ENCODE measurements around the gene TNKS1BP1. TPM values are rescaled to one million over a fixed set of nuclear protein-coding genes. Genes with fewer than 3 reads are reported as not detected.

TNKS1BP1 gene
- total RNA-seq, 2 experiments from 2014 or later: 12.9 to 13.2 TPM

- Histone ChIP-seq H3K36me3 (ENCODE audit: insufficient read depth, low read length) (peaks cover 6% of the 10 kb centered on the region), H3K4me3 (ENCODE audit: low read length) (no peak overlapping the region), H3K4me1 (ENCODE audit: insufficient read depth, low read length) (no peaks in the 10 kb centered on the region), H3K9me3 (ENCODE audit: control insufficient read depth in 1 of 2, insufficient read depth in 1 of 2, low read length in 2 of 2) (peaks cover 0 to 20% of the 10 kb centered on the region in 2 experiments), H3K27ac (ENCODE audit: low read depth in 1 of 2, low read length in 2 of 2) (no peak overlapping the region), H3K27me3 (ENCODE audit: control insufficient read depth in 1 of 2, insufficient read depth in 2 of 2, low read length in 2 of 2) (no peaks in the 10 kb centered on the region)
- TF ChIP-seq CTCF (IDR thresholded peaks at IDR 0.05): no peak
- DNase-seq (no peak), ATAC-seq (ENCODE audit: poor library complexity) (no peak)
- no peak overlapping the region for H3K27ac Mint-ChIP-seq
- ChIA-PET CTCF (no interaction called here), POLR2A (no interaction called here)
- peaks cover 31% of the 10 kb centered on the region for H3K36me3 Mint-ChIP-seq (ENCODE audit: low read depth)
- no peak overlapping the region for H3K4me3 Mint-ChIP-seq
- no peaks in the 10 kb centered on the region for H3K4me1 Mint-ChIP-seq (ENCODE audit: low read depth)
- intact Hi-C loops (cut with DNase I, micrococcal nuclease): no loop called here
- H3K27me3 Mint-ChIP-seq: no peaks in the 10 kb centered on the region
- H3K9me3 Mint-ChIP-seq: no peaks in the 10 kb centered on the region
Measured at GRCh38 chr11:57305523-57305922, 19.2 kb downstream of the TNKS1BP1 start.

- no peak for DNase-seq
- H3K36me3 ChIP-seq (ENCODE audit: insufficient read depth, low read length): peaks cover 16% of the 10 kb centered on the region
- no peaks in the 10 kb centered on the region for H3K27me3 ChIP-seq (ENCODE audit: control insufficient read depth in 1 of 2, insufficient read depth in 2 of 2, low read length in 2 of 2)
- TF ChIP-seq CTCF (IDR thresholded peaks at IDR 0.05): no peak
- H3K9me3 ChIP-seq (ENCODE audit: control insufficient read depth in 1 of 2, insufficient read depth in 1 of 2, low read length in 2 of 2): peaks cover 5 to 34% of the 10 kb centered on the region in 2 experiments
- no peak for ATAC-seq (ENCODE audit: poor library complexity)
- Mint-ChIP-seq H3K9me3 (no peaks in the 10 kb centered on the region), H3K27ac (no peak overlapping the region), H3K36me3 (ENCODE audit: low read depth) (peaks cover 43% of the 10 kb centered on the region), H3K27me3 (no peaks in the 10 kb centered on the region), H3K4me1 (ENCODE audit: low read depth) (no peaks in the 10 kb centered on the region), H3K4me3 (no peak overlapping the region)
- intact Hi-C loops (cut with DNase I, micrococcal nuclease): no loop called here
- no peak overlapping the region for H3K27ac ChIP-seq (ENCODE audit: low read depth in 1 of 2, low read length in 2 of 2)
- ChIA-PET CTCF (interaction anchor here (0.6 kb wide), 1 partner anchor 33 kb away, joined by 3 read pairs; no protein-coding TSS in a partner anchor), POLR2A (no interaction called here)
- H3K4me3 ChIP-seq (ENCODE audit: low read length): no peak overlapping the region
- no peaks in the 10 kb centered on the region for H3K4me1 ChIP-seq (ENCODE audit: insufficient read depth, low read length)
Measured at GRCh38 chr11:57303990-57304579, 20.7 kb downstream of the TNKS1BP1 start.

GRCh38 chr11:57303280-57303989 is 21.3 kb downstream of the TNKS1BP1 start:
- H3K9me3 Mint-ChIP-seq: no peaks in the 10 kb centered on the region
- POLR2A ChIA-PET: no interaction called here
- H3K27ac ChIP-seq (ENCODE audit: low read depth in 1 of 2, low read length in 2 of 2): no peak overlapping the region
- H3K9me3 ChIP-seq (ENCODE audit: control insufficient read depth in 1 of 2, insufficient read depth in 1 of 2, low read length in 2 of 2): peaks cover 9 to 36% of the 10 kb centered on the region in 2 experiments
- DNase-seq: no peak
- intact Hi-C loops (cut with DNase I, micrococcal nuclease): no loop called here
- no peak overlapping the region for H3K4me3 ChIP-seq (ENCODE audit: low read length)
- no peaks in the 10 kb centered on the region for H3K27me3 Mint-ChIP-seq
- no peaks in the 10 kb centered on the region for H3K4me1 Mint-ChIP-seq (ENCODE audit: low read depth)
- H3K36me3 Mint-ChIP-seq (ENCODE audit: low read depth): peaks cover 50% of the 10 kb centered on the region
- no peak for TF ChIP-seq CTCF (IDR thresholded peaks at IDR 0.05)
- ATAC-seq (ENCODE audit: poor library complexity): no peak
- H3K4me3 Mint-ChIP-seq: no peak overlapping the region
- no peaks in the 10 kb centered on the region for H3K4me1 ChIP-seq (ENCODE audit: insufficient read depth, low read length)
- no peak overlapping the region for H3K27ac Mint-ChIP-seq
- CTCF ChIA-PET: interaction anchor here (0.6 kb wide), 1 partner anchor 34 kb away, joined by 3 read pairs; no protein-coding TSS in a partner anchor
- no peaks in the 10 kb centered on the region for H3K27me3 ChIP-seq (ENCODE audit: control insufficient read depth in 1 of 2, insufficient read depth in 2 of 2, low read length in 2 of 2)
- H3K36me3 ChIP-seq (ENCODE audit: insufficient read depth, low read length): peaks cover 16% of the 10 kb centered on the region

All from CD4-positive, alpha-beta T cell (primary cell).